ENCODE measurements around the gene CORO6.
A peak's percentile ranks its signal among the peaks of the same experiment; 100 is the strongest.

CORO6 gene

DNA sequence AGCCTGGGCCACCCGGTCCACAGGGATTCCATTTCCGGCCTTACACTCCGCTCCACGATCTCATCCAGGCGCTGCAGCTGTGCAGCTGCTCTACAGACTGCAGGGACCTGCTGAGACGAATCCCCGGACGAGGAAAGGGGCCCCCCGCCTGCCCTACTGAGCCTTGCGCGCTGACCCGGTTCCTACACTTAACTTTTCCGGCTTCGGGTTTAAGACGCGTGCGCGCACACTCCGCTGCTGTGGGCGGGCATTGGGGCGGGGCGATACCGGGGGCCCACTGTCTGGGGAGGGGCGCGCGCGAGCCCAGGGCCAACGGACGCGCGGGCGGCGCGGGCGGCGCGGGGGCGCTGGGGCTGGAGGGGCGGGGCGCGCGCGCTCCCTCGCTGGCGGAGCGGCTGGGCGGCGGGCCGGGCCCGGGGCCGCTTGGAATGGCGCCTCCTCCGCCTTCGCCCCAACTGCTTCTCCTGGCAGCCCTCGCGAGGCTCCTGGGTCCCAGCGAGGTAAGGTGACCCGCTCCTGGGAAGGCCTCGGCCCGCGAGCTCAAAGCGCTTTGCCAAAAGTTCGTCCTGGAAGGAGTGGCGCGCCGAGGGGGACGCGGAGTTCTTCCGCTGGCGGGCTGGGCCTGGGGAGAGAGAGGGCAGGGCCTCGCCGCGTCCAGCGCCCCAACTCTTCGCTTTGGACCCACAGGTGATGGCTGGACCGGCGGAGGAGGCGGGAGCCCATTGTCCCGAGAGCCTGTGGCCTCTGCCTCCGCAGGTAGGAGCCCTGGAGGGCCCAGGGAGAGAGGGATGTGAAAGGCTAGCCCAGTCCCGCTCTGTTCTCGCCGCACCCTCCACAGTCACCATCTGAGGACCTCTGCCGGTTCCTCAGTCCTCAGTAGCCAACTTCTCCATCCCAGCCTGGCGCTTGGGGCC lies 54.1 kb downstream of the CORO6 start, which contains the start of gene TP53I13:
Gene TP53I13, plus strand, starts transcription at position 371 of the 914 bp plus-strand sequence. Its CDS starts 58 bp downstream, at position 429.
- DNase-seq (ENCODE audit: insufficient read length, low spot score) (peak; percentile 93), FAIRE-seq (peak; percentile 91)

DNA sequence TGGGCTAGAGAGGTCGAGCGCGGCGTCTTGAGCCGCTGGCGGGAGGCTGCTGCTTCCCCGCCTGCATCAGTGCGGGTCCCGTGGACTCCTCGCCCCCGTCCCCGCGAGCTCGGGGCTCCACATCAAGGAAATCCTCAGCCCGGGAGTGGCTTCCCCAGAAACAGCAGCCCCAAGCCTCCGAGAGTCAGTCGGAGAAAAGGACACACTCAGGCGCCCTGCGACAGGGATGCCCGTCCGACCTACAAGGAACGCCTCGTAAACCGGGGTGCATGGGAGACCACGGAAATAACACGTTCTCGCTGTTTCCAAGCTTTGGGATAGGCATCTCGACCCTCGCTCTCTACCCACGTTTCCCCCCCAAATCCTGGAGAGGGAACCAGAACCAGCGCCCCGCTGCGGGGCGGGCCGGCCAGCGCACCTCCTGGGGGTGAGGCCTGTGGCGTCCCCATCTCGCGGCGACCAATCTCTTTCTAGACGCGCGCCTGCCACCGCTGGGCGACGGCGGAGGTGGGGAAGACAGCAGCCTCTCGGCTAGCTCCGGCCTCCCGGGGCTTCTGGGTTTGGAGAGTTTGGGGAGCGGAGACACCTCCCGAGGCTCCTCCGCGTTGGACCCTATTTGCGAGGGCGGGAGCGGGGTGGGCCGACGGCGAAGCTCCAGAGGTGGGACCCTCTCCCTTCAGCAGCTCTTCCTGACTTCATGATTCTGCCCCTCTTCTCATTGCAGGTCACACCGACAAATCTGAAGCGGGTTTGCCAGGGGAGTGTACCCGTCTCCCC lies 55.0 kb downstream of the CORO6 start:
- peak; percentile 64 for FAIRE-seq
- DNase-seq (ENCODE audit: insufficient read length, low spot score) = peak; percentile 92

DNA sequence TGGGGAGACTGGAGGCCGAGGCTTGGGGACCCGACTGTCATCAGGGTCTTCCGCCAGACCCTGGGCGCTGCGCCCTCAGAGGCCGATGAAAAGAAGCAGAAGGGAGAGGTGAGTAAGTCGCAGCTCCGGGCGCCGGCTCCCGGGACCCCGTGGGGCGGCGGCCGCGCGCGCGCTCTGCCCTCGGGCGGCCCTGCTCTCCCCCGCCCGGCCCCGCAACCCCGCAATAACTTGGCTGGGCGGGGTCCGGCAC lies 55.5 kb downstream of the CORO6 start:
- DNase-seq (ENCODE audit: insufficient read length, low spot score) (no peak), FAIRE-seq (no peak)

DNA sequence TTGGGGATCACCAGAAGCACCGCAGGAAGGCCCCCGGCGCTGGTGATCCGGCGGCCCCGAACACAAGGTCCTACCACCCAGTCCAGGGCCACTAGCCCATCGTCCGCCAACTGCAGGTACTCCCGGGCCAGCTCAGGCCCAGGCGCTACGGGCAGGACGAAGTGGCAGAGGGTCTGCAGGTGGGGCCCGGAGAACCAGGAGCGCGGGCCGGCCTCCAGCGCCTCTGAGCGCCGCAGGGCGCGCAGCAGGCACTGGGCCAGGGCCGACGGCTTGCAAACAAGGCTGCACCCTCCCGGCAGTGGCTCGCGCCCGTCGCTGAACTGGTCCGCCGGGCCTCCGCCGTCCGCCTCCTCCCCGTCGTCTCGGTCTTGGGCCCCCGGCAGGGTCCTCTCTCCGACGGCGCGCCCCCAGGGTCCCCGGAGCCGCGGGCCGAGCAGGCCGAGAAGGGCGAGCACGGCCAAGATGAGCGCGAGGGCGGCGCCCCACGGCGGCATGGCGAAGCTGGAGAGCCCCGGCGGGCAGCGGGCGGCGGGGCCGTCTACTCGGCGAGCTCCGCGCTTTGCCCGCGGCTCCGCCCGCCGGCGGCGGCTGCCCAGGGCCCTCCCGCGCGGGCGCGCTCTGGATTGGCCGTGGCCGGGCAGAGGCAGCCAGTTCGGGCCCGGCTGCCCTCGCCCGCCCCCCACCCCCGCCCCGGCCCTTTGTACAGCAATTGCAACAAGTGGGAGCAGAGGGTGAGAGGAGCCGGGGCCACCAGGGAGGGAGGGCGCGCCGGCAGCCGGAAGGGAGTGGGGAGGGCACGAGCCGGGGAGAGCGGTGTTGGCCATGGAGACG lies 56.0 kb downstream of the CORO6 start, which contains the start of gene ABHD15:
Gene ABHD15, minus strand, starts transcription at position 565 of the 831 bp plus-strand sequence. Its CDS starts 71 bp downstream, at position 494.
- FAIRE-seq (no peak), DNase-seq (ENCODE audit: insufficient read length, low spot score) (peak; percentile 59)

DNA sequence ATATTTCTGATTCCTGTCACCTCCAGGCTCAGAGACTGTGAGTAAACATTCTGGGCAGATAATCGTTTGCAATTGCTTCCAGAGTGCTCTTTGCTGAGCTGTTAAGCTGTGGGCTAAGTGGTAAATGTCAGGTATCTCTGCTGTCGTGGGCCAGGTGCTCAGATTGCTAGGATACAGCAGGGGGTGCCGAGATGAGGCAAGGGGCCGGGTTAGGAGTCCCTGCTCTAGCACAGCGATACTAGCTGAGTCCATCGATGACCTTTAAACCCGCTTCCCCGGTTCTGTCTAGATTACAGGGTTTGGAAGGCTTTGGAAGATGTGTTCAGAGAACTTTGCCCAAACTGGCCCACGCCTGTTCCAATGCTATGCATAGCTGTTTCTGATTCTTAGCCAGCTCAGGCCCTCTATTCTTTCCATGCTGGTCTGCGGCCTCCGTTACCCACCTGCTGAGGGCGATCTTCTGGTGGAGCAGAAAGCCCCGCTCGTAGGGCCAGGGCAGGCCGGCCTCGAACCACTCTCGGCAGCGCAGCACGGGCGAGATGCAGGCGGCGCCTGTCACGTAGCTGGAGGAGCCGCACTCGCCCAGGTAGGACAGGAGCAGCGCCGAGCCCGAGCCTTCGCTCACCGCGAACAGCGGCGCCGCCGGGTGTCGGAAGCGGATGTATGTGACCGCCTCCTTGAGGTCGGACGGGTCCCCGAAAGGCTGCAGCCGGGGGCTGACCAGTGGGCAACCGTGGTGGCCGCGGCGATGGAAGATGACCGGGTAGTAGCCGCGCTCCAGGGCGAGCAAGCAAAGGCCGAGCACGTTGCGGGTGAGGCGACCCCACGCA lies 56.9 kb downstream of the CORO6 start:
- no peak for DNase-seq (ENCODE audit: insufficient read length, low spot score)
- FAIRE-seq = peak; percentile 47
